Bronchial epithelial cell (primary cell): ENCODE measurements around the gene RALGAPA2. TPM values are rescaled to one million over a fixed set of nuclear protein-coding genes. Genes with fewer than 3 reads are reported as not detected.
"Not testable (repeated sequence)": the region's sequence is repeated elsewhere in the genome, so short reads cannot be mapped to it uniquely, and the experiment has no call there.

Experiments
- DNase-seq: peaks from one replicate; pipeline ENCODE4 v3.0.0-alpha.2; 2010; ENCODE audit warnings: low read depth
- FAIRE-seq: peaks from 2 replicates; lab custom pipeline; 2011; peaks lifted over from hg19 to GRCh38; lab: Jason Lieb, UNC
- H3K27me3 ChIP-seq: 2 replicates; pipeline ENCODE4 v1.5.1; 2011; ENCODE audit warnings: low read length; ENCODE audit not compliant: control insufficient read depth, insufficient read depth
- H3K36me3 ChIP-seq: 2 replicates; pipeline ENCODE4 v1.5.1; 2011; ENCODE audit warnings: low read length; ENCODE audit not compliant: control insufficient read depth, insufficient read depth
- H3K4me3 ChIP-seq: 2 replicates; pipeline ENCODE4 v1.5.1; 2011; ENCODE audit warnings: mild to moderate bottlenecking, low read depth, low read length, control low read depth
- CTCF ChIP-seq: IDR thresholded peaks from 2 replicates; pipeline ENCODE4 v1.5.1; 2011; ENCODE audit warnings: mild to moderate bottlenecking, moderate library complexity, low read length, control low read depth, inconsistent platforms; ENCODE audit not compliant: insufficient read depth, severe bottlenecking
- total RNA-seq: library from RNA; depleted of rRNA; stranded (reverse); fragments of >200 nt; gene quantifications from 2 replicates; pipeline ENCODE4 v1.2.1, GENCODE V29; 2014

The RALGAPA2 gene
- total RNA-seq, 1 donor from 2014 or later, result 8.7 TPM

GRCh38 chr20:20362774-20363433 is 349.5 kb downstream of the RALGAPA2 start:
- H3K36me3 ChIP-seq, result no peaks in the 10 kb centered on the region
- H3K4me3 ChIP-seq, result no peak overlapping the region
- TF ChIP-seq CTCF, result no peak
- no peak for FAIRE-seq
- no peak for DNase-seq
- H3K27me3 ChIP-seq, result peaks cover 47% of the 10 kb centered on the region

- peak; percentile 53 for DNase-seq
- peak; percentile 76 for TF ChIP-seq CTCF
- FAIRE-seq, result no peak
- H3K36me3 ChIP-seq, result no peaks in the 10 kb centered on the region
- H3K4me3 ChIP-seq, result no peak overlapping the region
- peaks cover 37% of the 10 kb centered on the region for H3K27me3 ChIP-seq
Measured at GRCh38 chr20:20360464-20360863, 352.0 kb downstream of the RALGAPA2 start.

GRCh38 chr20:20359628-20360027 is 352.8 kb downstream of the RALGAPA2 start:
- Histone ChIP-seq H3K27me3 (peaks cover 29% of the 10 kb centered on the region), H3K36me3 (no peaks in the 10 kb centered on the region), H3K4me3 (no peak overlapping the region)
- DNase-seq (no peak), FAIRE-seq (no peak)
- TF ChIP-seq CTCF, result no peak

- Histone ChIP-seq H3K27me3 (peaks cover 22% of the 10 kb centered on the region), H3K36me3 (no peaks in the 10 kb centered on the region), H3K4me3 (no peak overlapping the region)
- no peak for DNase-seq
- no peak for TF ChIP-seq CTCF
- no peak for FAIRE-seq
Measured at GRCh38 chr20:20358801-20359200, 353.6 kb downstream of the RALGAPA2 start.

- peak; percentile 96 for FAIRE-seq
- H3K4me3 ChIP-seq, H3K27me3 ChIP-seq, DNase-seq, H3K36me3 ChIP-seq: not testable (repeated sequence)
Measured at GRCh38 chr20:20355503-20355902, 356.9 kb downstream of the RALGAPA2 start.

- Histone ChIP-seq H3K36me3 (no peaks in the 10 kb centered on the region), H3K4me3 (no peak overlapping the region), H3K27me3 (no peaks in the 10 kb centered on the region)
- DNase-seq, result no peak
- no peak for TF ChIP-seq CTCF
- FAIRE-seq, result no peak
Measured at GRCh38 chr20:20353576-20353975, 358.9 kb downstream of the RALGAPA2 start.
